Measurements from ENCODE around the gene CTNNBIP1. TPM values are rescaled to one million over a fixed set of nuclear protein-coding genes. Genes with fewer than 3 reads are reported as not detected.

The CTNNBIP1 gene
- total and polyA plus RNA-seq, 9 of the 15 experiments (the other 6 are each of a cell fraction or from before 2014, with no cell fraction given) = 0.65 to 29.2 (median 14.7) TPM

DNA sequence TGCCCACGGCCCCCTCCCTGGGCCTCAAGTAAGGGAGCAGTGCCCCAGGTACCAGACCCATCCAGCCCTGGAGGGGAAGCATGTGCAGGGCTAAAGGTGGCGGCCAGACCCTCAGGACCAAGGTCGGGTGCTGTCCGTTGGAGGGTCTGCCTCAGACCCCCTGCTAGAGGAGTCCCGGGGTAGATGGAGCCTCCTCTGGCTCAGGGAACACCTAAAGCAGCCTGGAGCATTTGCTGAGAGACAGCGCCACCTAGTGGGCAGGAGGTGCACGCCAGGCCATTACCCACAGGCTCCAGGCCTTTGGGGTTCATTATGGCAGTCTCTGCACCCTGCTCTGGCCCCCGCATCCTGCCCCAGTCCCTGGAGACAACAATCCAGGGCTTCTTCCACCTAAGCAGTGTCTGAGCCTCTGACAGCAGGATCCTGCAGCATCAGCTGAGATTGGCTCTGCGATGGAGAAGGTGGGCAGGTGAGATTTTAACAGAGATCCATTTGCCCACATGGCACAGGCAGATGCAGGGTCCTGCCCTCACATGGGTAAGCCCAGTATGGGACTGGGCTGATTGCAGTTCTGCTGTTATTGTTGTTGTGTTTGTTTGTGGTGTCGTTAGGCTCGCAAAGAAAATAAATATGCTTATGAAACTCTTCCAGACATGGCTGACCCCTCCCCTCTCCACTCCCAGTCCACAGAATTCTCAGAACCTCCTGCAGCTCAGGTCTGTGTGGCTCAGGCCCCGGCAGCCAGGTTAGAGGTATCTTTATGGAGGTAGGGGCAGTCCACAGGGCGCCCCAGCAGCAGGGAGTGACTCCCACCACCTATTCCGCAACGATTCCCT is 42.4 kb downstream of the CTNNBIP1 start (continued):
- TF ChIP-seq, protein P1, sequence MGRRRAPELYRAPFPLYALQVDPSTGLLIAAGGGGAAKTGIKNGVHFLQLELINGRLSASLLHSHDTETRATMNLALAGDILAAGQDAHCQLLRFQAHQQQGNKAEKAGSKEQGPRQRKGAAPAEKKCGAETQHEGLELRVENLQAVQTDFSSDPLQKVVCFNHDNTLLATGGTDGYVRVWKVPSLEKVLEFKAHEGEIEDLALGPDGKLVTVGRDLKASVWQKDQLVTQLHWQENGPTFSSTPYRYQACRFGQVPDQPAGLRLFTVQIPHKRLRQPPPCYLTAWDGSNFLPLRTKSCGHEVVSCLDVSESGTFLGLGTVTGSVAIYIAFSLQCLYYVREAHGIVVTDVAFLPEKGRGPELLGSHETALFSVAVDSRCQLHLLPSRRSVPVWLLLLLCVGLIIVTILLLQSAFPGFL (CRISPR knock-in tag; IDR thresholded peaks at IDR 0.05) = no peak
- no peak for TF ChIP-seq ERF (CRISPR knock-in tag; IDR thresholded peaks at IDR 0.05)
- TF ChIP-seq, protein P2, sequence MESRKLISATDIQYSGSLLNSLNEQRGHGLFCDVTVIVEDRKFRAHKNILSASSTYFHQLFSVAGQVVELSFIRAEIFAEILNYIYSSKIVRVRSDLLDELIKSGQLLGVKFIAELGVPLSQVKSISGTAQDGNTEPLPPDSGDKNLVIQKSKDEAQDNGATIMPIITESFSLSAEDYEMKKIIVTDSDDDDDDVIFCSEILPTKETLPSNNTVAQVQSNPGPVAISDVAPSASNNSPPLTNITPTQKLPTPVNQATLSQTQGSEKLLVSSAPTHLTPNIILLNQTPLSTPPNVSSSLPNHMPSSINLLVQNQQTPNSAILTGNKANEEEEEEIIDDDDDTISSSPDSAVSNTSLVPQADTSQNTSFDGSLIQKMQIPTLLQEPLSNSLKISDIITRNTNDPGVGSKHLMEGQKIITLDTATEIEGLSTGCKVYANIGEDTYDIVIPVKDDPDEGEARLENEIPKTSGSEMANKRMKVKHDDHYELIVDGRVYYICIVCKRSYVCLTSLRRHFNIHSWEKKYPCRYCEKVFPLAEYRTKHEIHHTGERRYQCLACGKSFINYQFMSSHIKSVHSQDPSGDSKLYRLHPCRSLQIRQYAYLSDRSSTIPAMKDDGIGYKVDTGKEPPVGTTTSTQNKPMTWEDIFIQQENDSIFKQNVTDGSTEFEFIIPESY (CRISPR knock-in tag; IDR thresholded peaks at IDR 0.05) = no peak
- TF ChIP-seq ZNF699 (CRISPR knock-in tag; IDR thresholded peaks at IDR 0.05; ENCODE audit: insufficient replicate concordance) = no peak
- no peak for TF ChIP-seq EGR1 (conservative IDR thresholded peaks at IDR 0.05)
- no peak for TF ChIP-seq GABPB2 (CRISPR knock-in tag; conservative IDR thresholded peaks at IDR 0.05)
- no peak for TF ChIP-seq OTX1 (CRISPR knock-in tag; IDR thresholded peaks at IDR 0.05)
- no peak for TF ChIP-seq SP2 (IDR thresholded peaks at IDR 0.05; ENCODE audit: extremely low read depth, low read depth, low read length, poor library complexity, severe bottlenecking)
- TF ChIP-seq XRCC3 (IDR thresholded peaks at IDR 0.05) = no peak
- no peak for TF ChIP-seq NCOA4 (IDR thresholded peaks at IDR 0.05; ENCODE audit: partially characterized antibody)
- TF ChIP-seq HDAC2 (IDR thresholded peaks at IDR 0.05) = no peak
- 0 out of 2 replicates have a peak, but pooled peaks have one; percentile 39 for TF ChIP-seq TARDBP (IDR thresholded peaks at IDR 0.05)
- TF ChIP-seq ARID2 (IDR thresholded peaks at IDR 0.05) = peak; percentile 95
- no peak for TF ChIP-seq TAL1 (IDR thresholded peaks at IDR 0.05)
- TF ChIP-seq, protein P3, sequence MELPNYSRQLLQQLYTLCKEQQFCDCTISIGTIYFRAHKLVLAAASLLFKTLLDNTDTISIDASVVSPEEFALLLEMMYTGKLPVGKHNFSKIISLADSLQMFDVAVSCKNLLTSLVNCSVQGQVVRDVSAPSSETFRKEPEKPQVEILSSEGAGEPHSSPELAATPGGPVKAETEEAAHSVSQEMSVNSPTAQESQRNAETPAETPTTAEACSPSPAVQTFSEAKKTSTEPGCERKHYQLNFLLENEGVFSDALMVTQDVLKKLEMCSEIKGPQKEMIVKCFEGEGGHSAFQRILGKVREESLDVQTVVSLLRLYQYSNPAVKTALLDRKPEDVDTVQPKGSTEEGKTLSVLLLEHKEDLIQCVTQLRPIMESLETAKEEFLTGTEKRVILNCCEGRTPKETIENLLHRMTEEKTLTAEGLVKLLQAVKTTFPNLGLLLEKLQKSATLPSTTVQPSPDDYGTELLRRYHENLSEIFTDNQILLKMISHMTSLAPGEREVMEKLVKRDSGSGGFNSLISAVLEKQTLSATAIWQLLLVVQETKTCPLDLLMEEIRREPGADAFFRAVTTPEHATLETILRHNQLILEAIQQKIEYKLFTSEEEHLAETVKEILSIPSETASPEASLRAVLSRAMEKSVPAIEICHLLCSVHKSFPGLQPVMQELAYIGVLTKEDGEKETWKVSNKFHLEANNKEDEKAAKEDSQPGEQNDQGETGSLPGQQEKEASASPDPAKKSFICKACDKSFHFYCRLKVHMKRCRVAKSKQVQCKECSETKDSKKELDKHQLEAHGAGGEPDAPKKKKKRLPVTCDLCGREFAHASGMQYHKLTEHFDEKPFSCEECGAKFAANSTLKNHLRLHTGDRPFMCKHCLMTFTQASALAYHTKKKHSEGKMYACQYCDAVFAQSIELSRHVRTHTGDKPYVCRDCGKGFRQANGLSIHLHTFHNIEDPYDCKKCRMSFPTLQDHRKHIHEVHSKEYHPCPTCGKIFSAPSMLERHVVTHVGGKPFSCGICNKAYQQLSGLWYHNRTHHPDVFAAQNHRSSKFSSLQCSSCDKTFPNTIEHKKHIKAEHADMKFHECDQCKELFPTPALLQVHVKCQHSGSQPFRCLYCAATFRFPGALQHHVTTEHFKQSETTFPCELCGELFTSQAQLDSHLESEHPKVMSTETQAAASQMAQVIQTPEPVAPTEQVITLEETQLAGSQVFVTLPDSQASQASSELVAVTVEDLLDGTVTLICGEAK (IDR thresholded peaks at IDR 0.05) = no peak
- TF ChIP-seq, protein P3 (CRISPR knock-in tag; IDR thresholded peaks at IDR 0.05) = no peak
